ENCODE data around the gene UFD1.
"Not testable (repeated sequence)": the region's sequence is repeated elsewhere in the genome, so short reads cannot be mapped to it uniquely, and the experiment has no call there.

The UFD1 gene

DNA sequence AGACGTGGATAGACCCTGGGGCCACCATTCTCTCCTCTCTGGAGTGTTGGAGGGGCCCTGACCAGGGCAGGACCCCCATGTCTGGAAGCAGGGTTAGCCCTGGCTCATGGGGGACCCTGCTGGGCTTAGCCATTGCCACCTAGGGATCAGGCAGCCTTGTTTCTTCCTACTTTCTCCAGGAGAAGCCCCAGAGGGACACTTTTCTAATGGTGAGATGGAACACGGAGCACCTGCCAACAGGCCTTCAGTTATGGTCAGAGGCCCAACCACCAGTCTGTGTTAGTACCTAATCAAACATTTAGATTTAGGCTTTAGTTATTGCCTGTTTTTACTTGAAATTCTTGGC lies 29.6 kb downstream of the UFD1 start:
- DNase-seq (ENCODE audit: low spot score): no peak

DNA sequence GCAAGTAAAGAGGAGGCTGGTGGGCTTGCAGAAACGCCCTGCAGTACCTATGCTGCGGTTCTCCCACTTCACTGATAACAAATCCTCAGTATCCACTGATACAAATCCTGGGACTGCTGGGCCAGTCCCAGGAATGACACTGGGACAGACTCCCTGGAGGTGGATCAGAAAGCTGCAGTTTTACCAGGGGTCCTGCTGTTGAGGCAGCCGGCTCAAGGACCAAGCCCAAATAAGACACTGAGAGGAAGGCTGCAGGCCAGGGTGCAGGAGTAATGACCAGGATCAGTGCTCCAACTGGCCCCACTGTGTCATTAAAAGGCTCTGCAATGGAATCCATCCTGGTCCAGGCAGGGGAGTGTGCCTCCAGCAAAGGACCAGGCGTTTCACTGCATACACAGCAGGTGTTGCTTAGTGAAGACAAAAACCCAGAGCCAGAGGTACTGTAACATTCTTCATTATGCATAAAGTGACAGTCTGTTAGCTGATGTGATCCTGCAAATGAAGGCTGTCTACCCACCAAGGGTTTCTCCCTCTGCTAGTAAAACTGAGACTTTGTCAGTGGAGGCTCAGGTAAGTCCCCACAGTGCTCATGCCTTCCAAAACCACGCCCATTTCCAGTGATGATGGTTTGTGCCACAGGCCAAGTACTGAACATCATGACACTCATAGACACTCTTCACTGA lies 30.1 kb downstream of the UFD1 start:
- no peak for DNase-seq (ENCODE audit: low spot score)

DNA sequence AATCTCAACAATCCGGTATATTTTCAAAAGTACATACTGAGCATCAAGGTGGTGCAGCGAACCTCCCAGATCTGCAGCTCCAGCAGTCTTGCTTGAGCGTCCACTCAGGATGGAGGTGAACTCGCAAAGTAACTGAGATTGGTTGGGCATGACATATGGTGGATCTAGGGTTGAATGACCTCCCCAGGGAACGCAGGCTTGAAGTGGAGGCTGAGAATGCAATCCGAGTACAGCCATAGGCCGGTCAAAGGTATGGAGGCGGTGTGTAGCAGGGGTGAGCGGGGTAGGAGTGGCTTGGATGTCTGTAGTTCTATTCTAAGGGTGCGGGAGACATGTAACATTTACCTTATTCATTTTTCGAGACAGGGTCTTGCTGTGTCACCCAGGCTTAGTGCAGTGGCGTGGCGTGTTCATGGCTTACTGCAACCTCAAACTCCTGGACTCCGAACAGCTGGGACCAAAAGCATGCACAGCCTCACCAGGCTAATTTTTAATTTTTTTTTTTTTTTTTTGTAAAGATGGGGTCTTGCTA lies 30.9 kb downstream of the UFD1 start:
- peak; percentile 78 for DNase-seq (ENCODE audit: low spot score)

DNA sequence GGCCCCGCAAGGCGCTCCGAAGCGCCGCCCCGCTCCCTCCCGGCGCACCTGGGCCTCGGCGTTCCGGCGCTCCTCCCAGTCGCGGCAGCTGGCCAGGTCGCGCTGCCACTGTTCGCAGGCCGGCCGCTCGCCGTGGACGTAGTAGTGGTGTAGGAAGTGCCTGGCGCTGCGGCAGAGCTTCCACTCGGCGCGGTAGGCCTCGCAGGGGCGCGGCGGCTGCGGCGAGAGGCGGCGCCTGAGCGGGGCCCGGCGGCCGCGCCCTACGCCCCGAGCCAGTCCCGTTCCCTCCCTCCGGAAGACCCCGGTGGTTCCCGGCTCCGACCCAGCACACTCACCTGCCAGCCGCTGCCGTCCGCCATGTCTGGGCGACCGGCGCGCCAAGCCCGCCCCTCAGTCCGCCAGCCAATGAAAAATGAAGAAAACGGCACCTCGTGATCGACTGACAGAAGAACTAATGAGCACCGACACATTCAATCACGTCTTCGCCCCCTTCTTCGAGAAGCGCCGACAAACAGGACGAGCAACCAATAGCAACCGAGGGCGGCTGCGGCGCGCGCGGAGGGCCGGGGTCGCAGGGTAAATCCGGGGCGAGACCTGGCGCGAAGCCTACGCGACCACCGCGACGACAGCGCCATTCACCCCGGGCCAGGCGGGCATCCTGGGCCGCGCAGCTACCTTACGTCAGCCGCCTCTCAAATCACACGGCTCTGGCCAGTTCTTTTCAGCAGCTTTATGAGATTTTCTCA lies 31.5 kb downstream of the UFD1 start, which contains the start of gene C22orf39:
C22orf39 (minus strand) TSS at position 382 of the 746 bp plus-strand sequence; CDS start at position 359, 23 bp downstream.
- DNase-seq (ENCODE audit: low spot score): peak; percentile 96

DNA sequence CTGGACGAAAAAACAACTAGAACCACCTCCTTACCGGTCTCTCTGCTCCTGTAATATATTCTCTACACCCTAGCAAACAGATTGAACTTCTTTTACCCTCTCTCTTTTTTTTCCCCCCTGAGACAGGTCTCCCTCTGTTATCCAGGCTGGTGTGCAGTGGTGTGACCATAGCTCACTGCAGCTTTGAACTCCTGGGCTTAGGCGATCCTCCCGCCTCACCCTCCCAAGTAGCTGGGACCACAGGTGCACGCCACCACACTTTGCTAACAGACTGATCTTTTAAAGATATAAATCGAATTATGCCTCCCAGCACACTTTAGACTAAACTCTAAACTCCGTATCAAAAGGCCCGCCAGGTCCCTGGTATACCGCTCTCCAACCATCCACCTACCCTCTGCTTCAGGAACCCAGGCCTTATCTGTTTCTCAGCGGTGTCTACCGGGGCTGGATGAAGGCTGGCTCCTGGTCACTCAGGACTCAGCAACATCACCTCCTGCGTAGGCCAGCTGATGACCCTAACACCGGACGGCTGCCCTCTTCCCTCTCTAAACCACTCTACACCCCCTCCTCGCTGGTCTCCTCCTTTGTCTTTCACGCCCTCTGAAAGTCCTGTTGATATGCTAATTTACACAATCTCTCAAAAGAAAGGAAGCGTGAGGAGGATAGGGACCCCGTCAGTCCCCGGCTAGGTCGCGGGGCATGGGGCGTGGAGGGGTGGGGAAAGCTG lies 32.2 kb downstream of the UFD1 start:
- no peak for DNase-seq (ENCODE audit: low spot score)

DNA sequence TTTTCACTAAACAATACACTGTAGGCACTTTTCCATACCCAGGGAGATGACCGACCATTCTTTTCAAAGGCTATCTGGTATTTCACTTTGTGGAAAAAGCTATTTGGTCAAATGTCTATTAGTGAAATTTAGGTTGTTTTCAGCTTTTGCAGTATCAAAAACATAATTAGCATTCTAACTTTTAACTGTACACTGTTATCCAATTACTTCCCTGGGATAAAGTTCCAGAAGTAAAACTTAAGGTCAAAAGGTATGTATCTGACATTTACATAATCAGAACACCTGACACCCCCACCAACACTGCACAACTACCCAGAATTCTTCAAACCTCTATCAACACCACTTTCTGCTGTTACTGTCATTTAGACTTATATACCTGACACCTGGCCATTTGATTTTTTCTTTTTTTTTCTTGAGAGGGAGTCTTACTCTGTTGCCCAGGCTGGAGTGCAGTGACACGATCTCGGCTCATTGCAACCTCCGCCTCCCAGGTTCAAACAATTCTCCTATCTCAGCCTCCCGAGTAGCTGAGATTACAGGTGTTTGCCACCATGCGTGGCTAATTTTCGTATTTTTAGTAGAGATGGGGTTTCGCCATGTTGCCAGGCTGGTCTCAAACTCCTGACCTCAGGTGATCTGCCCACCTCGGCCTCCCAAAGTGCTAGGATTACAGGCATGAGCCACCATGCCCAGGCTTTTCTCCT lies 33.6 kb downstream of the UFD1 start:
- DNase-seq (ENCODE audit: low spot score): not testable (repeated sequence)

DNA sequence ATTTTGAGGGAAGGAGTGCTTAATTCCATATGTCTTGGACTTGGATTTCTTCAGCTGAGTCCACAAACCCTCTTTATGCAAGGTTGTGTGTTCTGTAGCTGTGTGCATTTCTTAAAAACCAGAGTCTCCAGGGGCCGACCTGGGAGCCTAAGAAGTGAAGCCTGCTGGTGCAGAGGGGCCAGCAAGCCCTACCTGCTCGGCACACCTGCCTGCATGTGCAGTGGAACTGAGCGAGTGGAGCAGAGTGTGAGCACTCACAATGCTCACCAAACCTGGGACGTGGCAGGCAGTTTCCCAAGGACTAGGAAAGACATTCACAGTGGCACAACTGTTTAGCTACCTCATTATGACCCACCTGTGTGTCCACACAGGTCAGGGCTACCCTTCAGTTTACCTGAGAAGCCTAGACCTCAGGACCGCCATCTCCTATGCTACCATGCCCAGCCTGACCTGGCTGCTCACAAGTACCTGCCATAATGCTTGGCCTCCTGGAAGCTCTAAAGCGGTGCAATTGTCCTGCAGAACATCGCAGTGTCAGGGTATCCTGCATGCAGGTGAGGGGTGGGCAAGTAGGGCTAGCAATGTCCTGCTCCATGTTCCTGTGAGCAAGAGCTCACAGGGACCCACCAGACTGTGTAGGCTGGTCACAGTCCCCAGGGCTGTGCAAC lies 35.3 kb downstream of the UFD1 start:
- no peak for DNase-seq (ENCODE audit: low spot score)

DNA sequence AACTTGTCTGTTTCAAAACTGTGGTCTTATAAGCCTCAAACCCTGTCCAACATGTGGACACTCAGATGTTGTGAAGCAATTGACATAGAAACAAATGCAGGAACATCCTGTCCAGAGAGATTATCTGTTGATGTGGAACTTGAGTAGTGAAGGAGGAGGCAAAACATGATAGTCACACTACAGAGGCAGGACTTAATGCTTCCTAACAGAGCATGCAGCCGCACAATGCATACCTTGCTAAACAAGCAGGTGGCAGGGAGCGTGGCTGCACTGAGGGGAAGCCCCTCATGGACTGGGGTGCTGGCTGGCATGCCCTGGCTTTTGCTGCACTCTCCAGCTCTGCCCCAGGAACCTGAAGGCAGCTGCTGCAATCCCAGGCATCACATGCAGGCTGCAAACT lies 36.8 kb downstream of the UFD1 start:
- DNase-seq (ENCODE audit: low spot score): no peak

DNA sequence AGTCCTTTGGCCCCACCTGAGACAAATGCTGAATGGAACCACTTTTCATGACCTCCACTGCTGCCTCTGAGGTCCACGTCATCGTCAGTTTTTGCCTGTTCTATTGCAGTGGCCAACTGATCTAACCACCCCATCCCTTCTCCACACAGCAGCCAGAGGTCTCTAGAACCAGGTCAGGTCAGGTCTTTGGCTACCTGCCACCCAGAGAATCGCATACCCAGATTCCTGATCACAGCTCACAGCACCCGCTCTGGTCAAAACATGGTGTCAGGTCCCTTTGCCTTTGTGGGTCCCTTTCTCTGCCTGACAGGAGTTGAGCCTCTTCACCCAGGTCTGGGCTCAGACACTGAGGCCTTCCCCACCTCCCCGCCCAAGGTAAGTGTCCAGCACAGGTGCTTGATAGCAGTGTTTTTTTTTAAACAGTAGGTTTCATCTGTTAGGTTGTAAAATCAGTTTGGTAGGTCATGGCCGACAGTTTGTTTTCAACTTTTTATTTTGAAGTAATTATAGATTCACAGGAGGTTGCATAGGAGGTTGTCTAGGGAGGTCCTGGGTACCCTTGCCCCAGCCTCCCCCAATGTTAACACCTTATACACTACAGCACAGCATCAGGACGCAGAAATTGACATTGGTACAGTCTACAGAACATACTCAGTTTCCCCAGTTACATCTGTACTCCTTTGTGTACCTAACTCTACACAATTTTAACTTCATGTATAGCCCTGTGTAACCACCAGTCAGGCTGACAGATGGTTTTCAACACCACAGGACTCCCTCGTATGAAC lies 38.4 kb downstream of the UFD1 start:
- DNase-seq (ENCODE audit: low spot score): no peak

DNA sequence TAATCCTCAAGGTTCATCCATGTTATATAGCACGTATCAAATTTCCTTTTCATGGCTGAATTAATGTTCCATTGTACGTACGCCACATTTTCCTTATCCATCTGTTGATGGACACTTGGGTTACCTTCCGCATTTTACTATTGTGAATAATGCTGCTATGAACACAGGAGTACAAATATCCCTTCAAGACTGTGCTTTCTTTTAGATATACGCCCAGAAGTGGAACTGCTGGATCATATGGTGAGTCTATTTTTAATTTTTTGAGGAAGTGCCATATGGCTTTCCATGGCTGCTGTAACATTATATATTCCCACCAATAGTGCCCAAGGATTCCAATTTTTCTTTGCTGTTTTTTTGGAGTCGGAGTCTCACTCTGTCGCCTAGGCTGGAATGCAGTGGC lies 40.7 kb downstream of the UFD1 start:
- DNase-seq (ENCODE audit: low spot score): no peak

DNA sequence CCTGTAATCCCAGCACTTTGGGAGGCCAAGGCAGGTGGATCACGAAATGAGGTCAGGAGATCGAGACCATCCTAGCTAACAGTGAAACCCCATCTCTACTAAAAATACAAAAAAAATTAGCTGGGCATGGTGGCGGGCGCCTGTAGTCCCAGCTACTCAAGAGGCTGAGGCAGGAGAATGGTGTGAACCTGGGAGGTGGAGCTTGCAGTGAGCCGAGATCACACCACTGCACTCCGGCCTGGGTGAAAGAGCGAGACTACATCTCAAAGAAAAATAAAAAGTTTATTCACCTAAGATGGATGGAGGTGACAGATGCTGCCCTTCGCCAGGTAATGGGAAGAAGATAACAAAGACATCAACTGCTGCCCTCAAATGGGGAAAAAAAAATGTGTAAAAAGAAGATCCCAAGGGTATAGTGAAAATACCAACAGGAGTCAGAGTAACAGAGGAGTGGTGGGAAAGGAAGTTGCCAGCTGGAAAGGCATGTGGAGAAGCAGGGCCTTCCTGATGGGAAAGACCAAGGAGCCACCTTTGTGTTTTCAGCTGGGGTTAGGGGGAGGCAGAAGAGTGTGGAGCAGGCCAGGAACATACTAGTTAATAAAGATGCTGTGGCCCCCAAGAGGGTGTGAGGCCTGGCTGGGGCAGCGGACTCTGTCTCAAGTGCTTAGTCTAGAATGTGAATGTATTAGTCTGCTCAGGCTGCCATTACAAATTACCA lies 42.4 kb downstream of the UFD1 start:
- not testable (repeated sequence) for DNase-seq (ENCODE audit: low spot score)

DNA sequence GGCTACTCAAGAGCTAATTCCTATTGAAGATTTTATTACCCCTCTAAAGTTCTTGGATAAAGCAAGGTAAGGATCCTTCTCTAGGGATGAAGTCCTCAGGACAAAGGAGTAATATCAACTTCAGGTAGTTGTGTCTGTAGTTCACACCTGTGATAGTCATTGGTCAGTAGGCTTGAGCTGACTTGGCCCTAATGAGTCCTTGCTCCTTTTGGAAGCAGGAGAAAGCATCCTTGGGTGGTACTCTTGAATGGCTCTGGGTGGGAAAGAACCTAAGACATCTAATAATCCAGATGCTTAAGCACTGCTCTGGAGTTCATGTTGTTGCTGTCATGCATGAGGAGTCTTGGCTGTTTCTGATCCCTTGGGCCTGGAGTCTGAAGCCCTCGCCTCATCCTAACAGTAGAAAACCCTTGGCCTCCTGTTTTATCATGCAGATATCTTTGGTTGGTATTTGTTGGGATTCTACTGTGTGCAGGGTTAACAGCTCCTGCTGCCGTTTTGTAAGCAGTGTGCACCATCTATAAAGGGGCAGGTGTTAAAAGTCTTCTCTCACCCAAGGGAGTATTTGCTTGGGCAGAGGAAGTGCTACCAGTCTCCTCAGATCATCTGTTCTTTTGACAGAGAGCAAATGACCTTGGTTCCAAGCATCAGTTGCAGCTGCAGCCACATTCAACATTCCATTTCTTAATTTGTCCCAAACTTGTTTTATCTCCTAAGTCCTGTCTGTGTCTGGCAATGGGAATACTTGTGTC lies 44.0 kb downstream of the UFD1 start:
- DNase-seq (ENCODE audit: low spot score): no peak

DNA sequence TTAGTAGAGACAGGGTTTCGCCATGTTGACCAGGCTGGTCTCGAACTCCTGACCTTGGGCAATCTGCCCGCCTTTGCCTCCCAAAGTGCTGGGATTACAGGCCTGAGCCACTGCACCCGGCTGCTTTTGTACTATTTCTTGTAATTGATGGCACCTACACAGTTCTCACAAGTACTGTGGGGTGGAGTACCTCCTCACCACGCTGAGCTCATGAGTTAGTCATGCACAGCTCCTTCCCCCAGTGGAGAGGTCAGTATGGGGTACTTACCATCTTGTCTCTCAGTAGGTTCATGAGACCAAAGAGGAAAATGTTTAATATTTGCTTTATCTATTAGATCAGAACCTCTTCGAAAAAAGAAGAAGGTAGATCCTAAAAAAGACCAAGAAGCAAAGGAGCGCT lies 44.6 kb downstream of the UFD1 start:
- DNase-seq (ENCODE audit: low spot score): no peak

DNA sequence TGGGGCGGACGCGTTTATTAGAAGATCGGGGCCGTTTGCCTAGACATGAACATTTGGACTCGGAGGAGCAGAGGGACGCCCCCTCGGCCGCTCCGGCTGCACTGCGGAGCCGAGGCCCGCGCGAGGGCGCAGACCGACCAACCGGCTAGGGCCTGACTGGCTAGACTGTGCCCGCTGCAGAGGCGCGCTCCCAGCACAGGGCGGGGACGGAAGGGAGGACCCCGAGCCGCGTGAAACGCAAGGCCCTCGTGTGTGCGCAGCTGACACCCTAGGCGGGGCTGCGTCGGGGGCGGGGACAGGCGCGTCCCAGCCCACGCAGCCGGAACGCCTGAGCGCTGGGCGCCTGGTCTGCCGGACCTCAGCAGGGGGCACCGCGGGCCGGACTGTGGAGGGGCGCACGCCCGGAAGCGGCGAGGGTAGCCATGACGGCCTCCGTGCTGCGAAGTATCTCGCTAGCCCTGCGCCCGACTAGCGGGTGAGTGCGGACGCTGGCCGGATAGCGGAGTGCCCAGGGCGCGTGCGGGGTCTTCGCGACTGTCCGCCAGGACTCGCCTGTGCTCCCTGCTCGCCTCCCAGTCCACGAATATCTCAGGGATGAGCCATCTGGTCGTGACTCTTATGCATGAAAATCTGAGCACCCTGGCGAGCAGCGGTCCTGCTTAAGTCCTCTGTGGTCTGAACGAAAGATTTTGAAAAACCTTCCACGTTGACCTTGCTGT lies 46.7 kb downstream of the UFD1 start, which contains the start of gene MRPL40:
MRPL40 (plus strand) TSS at position 413 of the 719 bp plus-strand sequence; CDS start at position 423, 10 bp downstream.
- DNase-seq (ENCODE audit: low spot score): peak; percentile 92

DNA sequence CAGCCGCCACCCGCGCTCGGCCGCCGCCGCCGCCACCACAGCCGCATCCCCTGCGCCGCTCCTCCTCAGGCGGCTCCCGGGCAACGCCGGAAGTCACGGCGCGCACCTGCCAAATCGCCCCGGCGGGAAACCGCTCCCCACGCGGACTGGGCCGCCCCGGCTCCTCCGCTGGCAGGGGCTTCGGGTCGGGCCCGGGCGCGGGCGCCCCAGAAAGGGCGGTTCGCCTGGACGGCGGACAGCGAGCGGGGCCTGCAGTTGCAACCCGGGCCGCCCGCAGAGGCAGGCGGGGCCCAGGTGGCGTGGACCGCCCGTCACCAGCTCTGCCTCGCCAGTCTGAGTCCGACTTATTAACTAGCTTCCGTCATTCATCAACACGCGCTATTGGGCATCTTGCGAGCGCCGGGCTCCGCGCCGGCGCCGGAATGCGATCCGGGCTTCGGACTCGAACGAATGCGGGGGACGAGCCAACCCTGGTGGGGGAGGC lies 47.3 kb downstream of the UFD1 start, which contains the start of gene HIRA:
HIRA (minus strand) TSS at position 85 of the 484 bp plus-strand sequence. CDS start 257 bp downstream, outside the sequence.
- DNase-seq (ENCODE audit: low spot score): peak; percentile 77

DNA sequence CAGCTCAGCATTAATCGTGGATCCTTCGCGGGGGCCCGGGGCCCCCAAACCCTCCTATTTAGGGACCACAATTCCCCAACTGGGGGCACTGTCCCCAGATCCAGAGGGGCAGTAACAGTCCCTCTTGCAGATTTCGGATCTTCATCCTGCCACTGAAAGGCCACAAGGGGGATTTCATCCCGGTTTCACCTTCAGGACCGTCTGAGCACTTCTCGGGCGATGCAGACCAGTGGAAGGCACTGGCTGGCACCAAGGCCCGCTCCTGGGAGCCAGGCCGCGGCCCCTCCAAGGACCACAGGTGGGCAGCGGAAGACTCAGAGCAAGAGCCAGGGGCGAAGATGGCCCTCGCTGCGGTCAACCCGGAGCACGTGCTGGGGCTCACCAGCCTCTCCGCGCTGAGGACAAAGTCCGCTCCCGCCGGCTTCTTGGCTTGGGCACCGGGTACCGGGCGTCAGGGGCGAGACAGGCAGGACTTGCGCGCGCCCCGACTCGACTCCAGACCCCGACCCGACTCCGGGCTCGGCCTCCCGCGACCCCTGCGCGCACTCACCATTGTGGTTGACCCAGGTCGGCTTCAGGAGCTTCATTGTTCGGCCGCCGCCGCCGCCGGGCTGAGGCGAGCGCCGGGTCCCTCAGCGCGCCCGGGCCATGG lies 48.0 kb downstream of the UFD1 start:
- DNase-seq (ENCODE audit: low spot score): peak; percentile 32

All from SK-N-DZ (cell line).